Endothelial cell of umbilical vein (primary cell): ENCODE measurements around the gene OR51V1. TPM values are rescaled to one million over a fixed set of nuclear protein-coding genes. Genes with fewer than 3 reads are reported as not detected.

Source experiments
- BruUV-seq: library from RNA; stranded (reverse); fragments of 400-500 nt; replicated peaks from 2 replicates; lab custom pipeline; 2021; lab: Mats Ljungman, UMichigan
- CTCF ChIA-PET: fragments of 300-600, 350-600 bp; sonication (Branson Sonifier 250); formaldehyde crosslinking; loops from one replicate; lab custom pipeline; 2021; ENCODE audit warnings: antibody characterized with exemption, inconsistent platforms; lab: Charles Lee
- POLR2A ChIA-PET: fragments of 300-600, 350-600 bp; sonication (Branson Sonifier 250); formaldehyde crosslinking; loops from one replicate; lab custom pipeline; 2021; ENCODE audit warnings: antibody characterized with exemption, inconsistent platforms; lab: Charles Lee
- DNase-seq: peaks from one replicate; pipeline ENCODE4 v3.0.0-alpha.2; 2011; ENCODE audit warnings: low read depth, low spot score
- FAIRE-seq: peaks from 2 replicates; lab custom pipeline; 2011; peaks lifted over from hg19 to GRCh38; lab: Jason Lieb, UNC
- H2AFZ ChIP-seq: 2 replicates; pipeline ENCODE4 v1.6.0; 2012; ENCODE audit warnings: low read depth, low read length, control low read depth, inconsistent platforms
- H3K27ac ChIP-seq: 2 replicates; pipeline ENCODE4 v1.5.1; 2011; ENCODE audit warnings: low read depth, mild to moderate bottlenecking, control low read depth, low read length, moderate library complexity; ENCODE audit not compliant: insufficient read depth
- H3K27me3 ChIP-seq, 2 experiments: 2 replicates each; pipeline versions ENCODE4 v1.6.0 to v1.6.1; 2011; ENCODE audit warnings: low read length in 2 of 2, mixed read lengths in 1 of 2; ENCODE audit not compliant: control insufficient read depth in 2 of 2, insufficient read depth in 2 of 2
- H3K36me3 ChIP-seq, 2 experiments: 2 replicates in 1 of 2; 3 replicates in 1 of 2; pipeline ENCODE4 v1.5.1; 2011; ENCODE audit warnings: low read length in 2 of 2, mild to moderate bottlenecking in 1 of 2, moderate library complexity in 1 of 2; ENCODE audit not compliant: control insufficient read depth in 2 of 2, insufficient read depth in 2 of 2; ENCODE audit errors: extremely low read depth in 1 of 2
- H3K4me1 ChIP-seq: 3 replicates; pipeline ENCODE4 v1.5.1; 2011; ENCODE audit warnings: mild to moderate bottlenecking, low read length; ENCODE audit not compliant: control insufficient read depth, insufficient read depth; ENCODE audit errors: extremely low read depth
- H3K4me2 ChIP-seq: 2 replicates; pipeline ENCODE4 v1.6.1; 2011; ENCODE audit warnings: low read length, control low read depth, mixed read lengths; ENCODE audit not compliant: insufficient read depth
- H3K4me3 ChIP-seq, 3 experiments: fragments of 200-600 bp in 1 of 3; sonication (generic), shearing (Covaris generic) in 1 of 3; replicated peaks in 1 of 3; 2 replicates each; pipeline ENCODE4 v1.5.1; 2011 to 2016; ENCODE audit warnings: control low read depth in 3 of 3, low read length in 3 of 3, mild to moderate bottlenecking in 2 of 3, inconsistent platforms in 1 of 3, low read depth in 1 of 3, moderate library complexity in 1 of 3; ENCODE audit not compliant: insufficient read depth in 1 of 3
- H3K79me2 ChIP-seq: 2 replicates; pipeline ENCODE4 v1.6.0; 2012; ENCODE audit warnings: low read length, inconsistent platforms; ENCODE audit not compliant: control insufficient read depth, insufficient read depth
- H3K9ac ChIP-seq: replicated peaks from 2 replicates; pipeline ENCODE3; 2011; ENCODE audit warnings: low read length, control low read depth; ENCODE audit not compliant: insufficient read depth; ENCODE audit errors: extremely low read depth
- H3K9me1 ChIP-seq: replicated peaks from 3 replicates; pipeline ENCODE4 v1.6.0; 2011; ENCODE audit warnings: mild to moderate bottlenecking, low read length; ENCODE audit not compliant: control insufficient read depth, insufficient read depth; ENCODE audit errors: extremely low read depth
- H3K9me3 ChIP-seq: replicated peaks from 2 replicates; pipeline ENCODE4 v1.5.1; 2012; ENCODE audit warnings: low read length, inconsistent platforms; ENCODE audit not compliant: control insufficient read depth, insufficient read depth
- H4K20me1 ChIP-seq: replicated peaks from 2 replicates; pipeline ENCODE3; 2011; ENCODE audit warnings: mild to moderate bottlenecking, low read length; ENCODE audit not compliant: control insufficient read depth, insufficient read depth; ENCODE audit errors: extremely low read depth
- CTCF ChIP-seq, 2 donors: IDR thresholded peaks; 1 replicate in 1 of 2; 2 replicates in 1 of 2; pipeline ENCODE4 v1.5.1; 2011; ENCODE audit warnings: low read length in 2 of 2, mild to moderate bottlenecking in 2 of 2, moderate library complexity in 2 of 2, control low read depth in 1 of 2, inconsistent platforms in 1 of 2, low read depth in 1 of 2; ENCODE audit not compliant: insufficient read depth in 1 of 2; ENCODE audit errors: extremely low read depth in 1 of 2
- EZH2 ChIP-seq: IDR thresholded peaks from 2 replicates; pipeline ENCODE4 v1.6.1; 2012; ENCODE audit warnings: borderline replicate concordance, low read depth, mild to moderate bottlenecking, moderate library complexity, low read length, inconsistent platforms; ENCODE audit not compliant: severe bottlenecking
- FOS ChIP-seq: IDR thresholded peaks from 2 replicates; pipeline ENCODE4 v1.6.1; 2011; ENCODE audit warnings: mild to moderate bottlenecking, low read length, moderate library complexity, borderline replicate concordance; ENCODE audit not compliant: insufficient read depth
- GATA2 ChIP-seq: IDR thresholded peaks from 2 replicates; pipeline ENCODE4 v1.7.0; 2011; ENCODE audit warnings: low read depth, mild to moderate bottlenecking, moderate library complexity, mixed read lengths, low read length; ENCODE audit not compliant: insufficient read length, insufficient read depth
- JUN ChIP-seq: IDR thresholded peaks from 2 replicates; pipeline ENCODE4 v1.6.1; 2011; ENCODE audit warnings: borderline replicate concordance, low read depth; ENCODE audit not compliant: insufficient read length, insufficient read depth
- MYC ChIP-seq: IDR thresholded peaks from one replicate; pipeline ENCODE4 v1.6.1; 2011; ENCODE audit warnings: mild to moderate bottlenecking, low read depth, low read length
- POLR2A ChIP-seq: IDR thresholded peaks from 2 replicates; pipeline ENCODE4 v1.6.1; 2012; ENCODE audit warnings: low read depth, mild to moderate bottlenecking, control low read depth, low read length
- POLR2AphosphoS5 ChIP-seq: IDR thresholded peaks from 2 replicates; pipeline ENCODE4 v1.6.1; 2012; ENCODE audit warnings: low read depth, mild to moderate bottlenecking, control low read depth, low read length, moderate library complexity; ENCODE audit not compliant: insufficient read depth
- dilution Hi-C: fragments of 300-500 bp; cut with MboI; formaldehyde crosslinking; loops from one replicate; pipeline ENCODE4 v1.15.0; 2019; ENCODE audit warnings: low sequenced_read_pairs; ENCODE audit not compliant: extremely low pct_ligation_motif_present
- intact Hi-C: fragments of 100-400 bp; cut with micrococcal nuclease; formaldehyde crosslinking; loops from one replicate; pipeline ENCODE4 v1.10.0; 2022
- polyA plus RNA-seq, 4 experiments: library from polyadenylated mRNA; depleted of rRNA in 3 of 4; stranded (reverse) in 3 of 4; unstranded in 1 of 4; fragments of >200 nt; gene quantifications; 2 replicates each; pipeline versions ENCODE4 v1.2.1 to v1.2.3, GENCODE V29; 2011 to 2012; ENCODE audit warnings: missing spikeins in 1 of 4
- total RNA-seq: library from RNA; stranded (reverse); gene quantifications from 2 replicates; pipeline ENCODE4 v1.2.3, GENCODE V29; 2021
- TF ChIP-seq, protein P1 (sequence below): IDR thresholded peaks from 2 replicates; pipeline ENCODE4 v1.6.1; 2011; ENCODE audit not compliant: insufficient read depth, insufficient read length

OR51V1 gene
- total and polyA plus RNA-seq, 2 donors (not counting 3 experiments of a cell fraction or from before 2014, with no cell fraction given), result not detected

- ChIA-PET POLR2A (no interaction called here), CTCF (no interaction called here)
- Histone ChIP-seq H3K27ac (no peak overlapping the region), H3K4me3 (no peak overlapping the region), H3K4me1 (no peaks in the 10 kb centered on the region), H2AFZ (no peak overlapping the region), H3K9ac (no peak overlapping the region), H3K79me2 (no peaks in the 10 kb centered on the region), H3K27me3 (no peaks in the 10 kb centered on the region), H3K9me1 (no peaks in the 10 kb centered on the region), H3K9me3 (no peaks in the 10 kb centered on the region), H4K20me1 (no peaks in the 10 kb centered on the region), H3K36me3 (no peaks in the 10 kb centered on the region), H3K4me2 (no peak overlapping the region)
- dilution Hi-C loops, result no loop called here
- intact Hi-C loops, result no loop called here
- no TSS peak for BruUV-seq
- FAIRE-seq, result no peak
- TF ChIP-seq JUN (no peak), MYC (no peak), POLR2A (no peak), FOS (no peak), EZH2 (no peak), GATA2 (no peak)
- TF ChIP-seq, protein P1, sequence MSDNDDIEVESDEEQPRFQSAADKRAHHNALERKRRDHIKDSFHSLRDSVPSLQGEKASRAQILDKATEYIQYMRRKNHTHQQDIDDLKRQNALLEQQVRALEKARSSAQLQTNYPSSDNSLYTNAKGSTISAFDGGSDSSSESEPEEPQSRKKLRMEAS, result no peak
- no peak for DNase-seq
Observed at GRCh38 chr11:5237420-5237819, 36.9 kb upstream of the OR51V1 start.

DNA sequence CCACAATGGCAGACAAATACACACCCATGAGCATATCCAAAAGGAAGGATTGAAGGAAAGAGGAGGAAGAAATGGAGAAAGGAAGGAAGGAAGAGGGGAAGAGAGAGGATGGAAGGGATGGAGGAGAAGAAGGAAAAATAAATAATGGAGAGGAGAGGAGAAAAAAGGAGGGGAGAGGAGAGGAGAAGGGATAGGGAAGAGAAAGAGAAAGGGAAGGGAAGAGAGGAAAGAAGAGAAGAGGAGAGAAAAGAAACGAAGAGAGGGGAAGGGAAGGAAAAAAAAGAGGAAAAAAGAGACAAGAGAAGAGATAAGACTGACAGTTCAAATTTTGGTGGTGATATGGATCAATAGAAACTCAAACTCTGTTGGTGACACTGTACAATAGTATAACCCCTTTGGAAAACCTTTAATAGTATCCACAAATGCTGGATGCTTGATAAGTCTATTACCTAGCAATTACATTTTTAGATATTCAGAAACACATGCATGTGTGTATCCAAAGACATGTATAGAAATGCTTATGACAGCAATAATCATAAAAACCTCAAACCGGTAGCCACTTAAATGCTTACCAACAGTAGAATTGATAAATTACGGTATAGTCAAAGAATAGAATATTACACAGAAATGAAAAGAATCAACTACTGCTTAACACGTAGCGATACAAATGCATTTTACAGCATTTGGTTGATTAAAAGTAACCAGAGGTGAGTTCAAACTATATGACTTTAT lies 35.0 kb upstream of the OR51V1 start:
- Histone ChIP-seq H3K4me3 (no peak overlapping the region), H4K20me1 (no peaks in the 10 kb centered on the region), H3K36me3 (no peaks in the 10 kb centered on the region), H3K27ac (no peak overlapping the region), H3K27me3 (no peaks in the 10 kb centered on the region), H3K9me1 (no peaks in the 10 kb centered on the region), H2AFZ (no peak overlapping the region), H3K9ac (no peak overlapping the region), H3K79me2 (no peaks in the 10 kb centered on the region), H3K4me2 (no peak overlapping the region), H3K9me3 (no peaks in the 10 kb centered on the region), H3K4me1 (no peaks in the 10 kb centered on the region)
- no TSS peak for BruUV-seq
- ChIA-PET POLR2A (no interaction called here), CTCF (no interaction called here)
- TF ChIP-seq GATA2 (no peak), CTCF (IDR thresholded peaks at IDR 0.05; ENCODE audit: extremely low read depth in 1 of 2, insufficient read depth in 1 of 2, low read depth in 1 of 2, low read length in 2 of 2) (no peak), EZH2 (no peak), JUN (no peak), MYC (no peak), POLR2AphosphoS5 (no peak), FOS (no peak), POLR2A (no peak)
- TF ChIP-seq, protein P1, result no peak
- no peak for FAIRE-seq
- no peak for DNase-seq
- intact Hi-C loops, result no loop called here
- dilution Hi-C loops, result no loop called here
